Measurements from ENCODE around the gene TBC1D14.

Gene TBC1D14

GRCh38 chr4:7004331-7004730, 94.7 kb downstream of the TBC1D14 start:
- DNase-seq, result no peak

- DNase-seq, result no peak
Measured at GRCh38 chr4:7005571-7005970, 95.9 kb downstream of the TBC1D14 start.

- DNase-seq, result no peak
Measured at GRCh38 chr4:7006411-7006810, 96.8 kb downstream of the TBC1D14 start.

GRCh38 chr4:7007142-7007907, 97.7 kb downstream of the TBC1D14 start:
- DNase-seq, result no peak

GRCh38 chr4:7007944-7008343, 98.3 kb downstream of the TBC1D14 start:
- DNase-seq, result no peak

GRCh38 chr4:7009564-7009963, 99.9 kb downstream of the TBC1D14 start:
- no peak for DNase-seq

- no peak for DNase-seq
Measured at GRCh38 chr4:7013175-7013574, 103.5 kb downstream of the TBC1D14 start.

GRCh38 chr4:7014815-7015214, 105.2 kb downstream of the TBC1D14 start:
- no peak for DNase-seq

- no peak for DNase-seq
Measured at GRCh38 chr4:7015383-7016035, 105.9 kb downstream of the TBC1D14 start.

- no peak for DNase-seq
Measured at GRCh38 chr4:7016086-7016485, 106.5 kb downstream of the TBC1D14 start.

- no peak for DNase-seq
Measured at GRCh38 chr4:7016512-7016911, 106.9 kb downstream of the TBC1D14 start.

GRCh38 chr4:7017446-7018048, 107.9 kb downstream of the TBC1D14 start:
- no peak for DNase-seq

- DNase-seq, result no peak
Measured at GRCh38 chr4:7018281-7018680, 108.7 kb downstream of the TBC1D14 start.

GRCh38 chr4:7019367-7019766, 109.7 kb downstream of the TBC1D14 start:
- no peak for DNase-seq

GRCh38 chr4:7020290-7020689, 110.7 kb downstream of the TBC1D14 start:
- no peak for DNase-seq

GRCh38 chr4:7020856-7021255, 111.2 kb downstream of the TBC1D14 start:
- no peak for DNase-seq

GRCh38 chr4:7021355-7021754, 111.7 kb downstream of the TBC1D14 start:
- DNase-seq, result no peak

- no peak for DNase-seq
Measured at GRCh38 chr4:7021930-7022664, 112.5 kb downstream of the TBC1D14 start.

- DNase-seq, result no peak
Measured at GRCh38 chr4:7023486-7023885, 113.9 kb downstream of the TBC1D14 start.

GRCh38 chr4:7023901-7024300, 114.3 kb downstream of the TBC1D14 start:
- DNase-seq, result no peak

GRCh38 chr4:7024336-7024890, 114.8 kb downstream of the TBC1D14 start:
- no peak for DNase-seq

- no peak for DNase-seq
Measured at GRCh38 chr4:7025040-7025602, 115.5 kb downstream of the TBC1D14 start.

GRCh38 chr4:7026107-7026506, 116.5 kb downstream of the TBC1D14 start:
- no peak for DNase-seq
